ENCODE results near the gene XRCC2. TPM values are rescaled to one million over a fixed set of nuclear protein-coding genes. Genes with fewer than 3 reads are reported as not detected.
"Not testable (repeated sequence)": the region's sequence is repeated elsewhere in the genome, so short reads cannot be mapped to it uniquely, and the experiment has no call there.

Gene XRCC2
- polyA plus RNA-seq, 3 donors = 0.09 to 0.34 (median 0.12) TPM

GRCh38 chr7:152668975-152669374, 7.0 kb downstream of the XRCC2 start:
- no peak overlapping the region for H3K27ac ChIP-seq (ENCODE audit: low read depth, low read length)
- WGBS, 3 donors = 89 to 97% (median 97%) methylated on average over 1 of the region's 1 CpG

DNA sequence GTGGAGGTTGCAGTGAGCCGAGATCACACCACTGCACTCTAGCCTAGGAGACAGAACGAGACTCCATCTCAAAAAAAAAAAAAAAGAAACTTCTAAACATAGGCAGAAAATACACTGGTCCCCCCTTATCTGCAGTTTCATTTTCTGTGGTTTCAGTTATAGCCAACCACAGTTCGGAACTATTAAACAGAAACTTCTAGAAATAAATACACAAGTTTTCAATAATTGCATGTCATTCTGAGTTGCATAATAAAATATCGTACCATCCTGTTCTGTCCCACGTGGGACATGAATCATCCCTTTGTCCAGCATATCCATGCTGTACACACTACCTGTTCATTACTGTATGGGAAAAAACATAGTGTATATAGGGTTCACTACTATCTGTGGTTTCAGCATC, 8.0 kb downstream of the XRCC2 start:
- no peak overlapping the region for H3K27ac ChIP-seq (ENCODE audit: low read depth, low read length)
- WGBS, 3 donors = 68 to 89% (median 71%) methylated on average over 3 to 5 of the region's 5 CpGs

DNA sequence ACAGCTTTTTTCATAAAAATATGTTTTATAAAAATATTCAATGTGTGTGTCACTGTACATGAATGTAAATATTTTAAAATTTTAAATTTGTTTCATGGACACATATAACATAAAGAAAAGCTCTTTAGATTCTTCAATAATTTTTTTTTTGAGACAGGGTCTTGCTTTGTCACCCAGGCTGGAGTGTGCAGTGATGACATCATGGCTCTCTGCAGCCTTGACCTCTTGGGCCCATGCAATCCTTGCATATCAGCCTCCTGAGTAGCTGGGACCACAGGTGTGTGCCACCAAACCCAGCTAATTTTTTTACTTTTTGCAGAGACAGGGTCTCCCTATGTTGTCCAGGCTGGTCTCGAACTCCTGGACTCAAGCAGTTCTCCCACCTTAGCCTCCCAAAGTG, 9.9 kb downstream of the XRCC2 start:
- 95 to 98% (median 96%) methylated on average over 1 of the region's 1 CpG for WGBS, 3 donors
- no peak overlapping the region for H3K27ac ChIP-seq (ENCODE audit: low read depth, low read length)

DNA sequence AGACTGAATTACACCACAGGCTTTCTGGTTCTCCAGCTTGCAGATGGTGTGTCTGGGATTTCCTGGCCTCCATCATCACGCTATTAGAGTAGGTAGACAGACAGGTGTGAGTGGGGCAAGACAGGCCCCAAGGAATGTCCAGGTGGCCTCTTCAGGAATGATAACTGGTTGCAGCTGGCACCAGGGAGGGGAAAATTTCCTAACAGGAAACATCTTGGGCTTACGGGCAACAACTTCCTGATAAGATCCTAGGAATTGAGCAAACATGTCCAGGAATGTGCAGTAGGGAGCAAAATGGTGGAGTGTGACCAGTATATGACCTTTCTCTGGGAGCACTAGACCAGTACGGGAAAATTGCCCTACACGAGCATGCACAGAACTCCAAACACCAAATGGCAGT, 11.3 kb downstream of the XRCC2 start:
- 63 to 76% (median 70%) methylated on average over 4 of the region's 4 CpGs for WGBS, 3 donors
- no peak overlapping the region for H3K27ac ChIP-seq (ENCODE audit: low read depth, low read length)

GRCh38 chr7:152663931-152664330, 12.0 kb downstream of the XRCC2 start:
- H3K27ac ChIP-seq (ENCODE audit: low read depth, low read length) = no peak overlapping the region
- 64 to 87% (median 78%) methylated on average over 2 of the region's 2 CpGs for WGBS, 3 donors

- H3K27ac ChIP-seq (ENCODE audit: low read depth, low read length) = no peak overlapping the region
- 86 to 89% (median 88%) methylated on average over 11 of the region's 11 CpGs for WGBS, 3 donors
These were observed 12.7 kb downstream of the XRCC2 start for GRCh38 chr7:152663148-152663740.

- WGBS, 3 donors = 88 to 96% (median 95%) methylated on average over 1 of the region's 1 CpG
- no peak overlapping the region for H3K27ac ChIP-seq (ENCODE audit: low read depth, low read length)
These were observed 14.5 kb downstream of the XRCC2 start for GRCh38 chr7:152661479-152661878.

DNA sequence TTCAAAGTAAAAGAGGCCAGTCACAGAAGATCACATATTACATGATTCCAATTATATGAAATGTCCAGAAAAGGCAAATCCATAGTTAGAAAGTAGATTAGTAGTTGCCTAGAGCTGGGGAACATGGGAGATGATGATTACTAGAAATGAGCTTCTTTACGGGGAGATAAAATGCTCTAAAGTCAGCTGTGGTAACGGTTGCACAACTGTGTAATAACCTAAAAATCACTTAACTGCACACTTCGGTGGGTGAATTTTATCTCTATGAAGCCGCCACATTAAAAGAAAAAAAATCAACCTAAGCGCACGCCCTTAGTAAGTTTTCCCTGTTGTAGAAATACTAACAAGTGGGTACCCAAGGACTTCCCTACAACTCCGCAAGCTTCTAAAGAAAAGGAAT, 15.9 kb downstream of the XRCC2 start:
- WGBS, 3 donors = 92 to 95% (median 94%) methylated on average over 7 of the region's 7 CpGs

DNA sequence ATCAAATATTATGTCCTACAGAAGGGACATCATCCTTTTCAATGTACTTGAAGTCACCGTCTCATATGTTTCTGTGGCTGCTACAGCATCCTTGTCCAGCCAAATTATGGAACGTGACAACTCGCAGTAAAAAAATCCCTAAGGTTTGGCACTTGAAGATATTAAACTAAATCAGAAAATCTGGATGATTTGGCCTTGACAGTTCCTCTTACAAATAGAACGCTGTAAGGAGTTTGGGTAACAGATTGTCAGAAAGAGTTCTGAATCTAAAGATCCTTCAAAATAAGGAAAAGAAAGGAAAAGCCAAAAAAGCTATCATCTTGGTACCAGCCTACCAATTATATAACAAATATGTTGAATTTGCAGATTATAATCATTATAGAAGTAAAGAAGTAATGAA, 21.0 kb downstream of the XRCC2 start:
- WGBS, 3 donors = 90 to 94% (median 92%) methylated on average over 4 of the region's 4 CpGs
- no peak overlapping the region for H3K27ac ChIP-seq (ENCODE audit: low read depth, low read length)

More for the DNA sequence above, 15.9 kb downstream of the XRCC2 start:
- no peak overlapping the region for H3K27ac ChIP-seq (ENCODE audit: low read depth, low read length)

DNA sequence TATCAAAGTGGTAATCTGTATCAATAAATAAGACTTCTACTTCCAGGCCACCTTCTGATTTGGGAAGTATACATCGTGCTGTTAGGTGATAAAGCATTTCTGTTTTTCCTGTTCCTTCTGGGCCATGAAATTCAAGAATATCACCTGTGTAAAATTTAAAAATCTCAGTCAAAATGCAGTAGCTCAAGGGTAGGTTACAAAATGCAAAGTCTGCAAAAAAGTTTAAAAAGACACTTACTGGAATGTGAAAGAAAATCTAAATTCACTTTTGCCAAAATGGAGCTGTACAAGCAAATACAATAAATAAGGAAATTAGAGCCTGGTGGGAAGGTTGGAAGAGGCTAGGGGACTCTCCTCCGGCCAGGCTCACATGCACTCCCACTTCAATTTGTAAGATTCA, 26.7 kb downstream of the XRCC2 start:
- WGBS, 3 donors = 73 to 96% (median 76%) methylated on average over 2 of the region's 2 CpGs
- H3K27ac ChIP-seq (ENCODE audit: low read depth, low read length) = no peak overlapping the region

DNA sequence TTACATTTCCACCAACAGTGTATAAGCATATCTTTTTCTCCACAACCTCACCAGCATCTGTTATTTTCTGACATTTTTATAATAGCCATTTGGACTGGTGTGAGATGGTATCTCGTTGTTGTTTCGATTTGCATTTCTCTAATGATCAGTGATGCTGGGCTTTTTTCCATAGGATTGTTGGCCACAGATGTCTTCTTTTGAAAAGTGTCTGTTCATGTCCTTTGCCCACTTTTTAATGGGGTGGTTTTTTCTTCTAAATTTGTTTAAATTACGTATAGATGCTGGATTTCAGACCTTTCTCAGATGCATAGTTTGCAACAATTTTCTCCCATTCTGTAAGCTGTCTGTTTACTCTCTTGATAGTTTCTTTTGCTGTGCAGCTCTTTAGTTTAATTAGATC, 28.9 kb downstream of the XRCC2 start:
- 98 to 100% (median 100%) methylated on average over 3 of the region's 3 CpGs for WGBS, 3 donors
- H3K27ac ChIP-seq (ENCODE audit: low read depth, low read length) = no peak overlapping the region

DNA sequence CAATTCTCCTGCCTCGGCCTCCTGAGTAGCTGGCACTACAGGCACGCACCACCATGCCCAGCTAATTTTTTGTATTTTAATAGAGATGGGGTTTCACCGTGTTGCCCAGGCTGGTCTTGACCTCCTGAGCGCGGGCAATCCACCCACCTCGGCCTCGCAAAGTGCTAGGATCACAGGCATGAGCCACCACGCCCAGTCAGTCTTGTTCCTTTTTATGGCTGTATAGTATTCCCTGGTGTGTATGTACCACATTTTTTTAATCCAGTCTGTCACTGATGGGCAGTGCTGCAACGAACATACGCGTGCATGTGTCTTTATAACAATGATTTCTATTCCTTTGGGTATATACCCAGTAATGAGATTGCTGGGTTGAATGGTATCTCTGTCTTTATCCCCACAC, 29.4 kb downstream of the XRCC2 start:
- 94 to 99% (median 98%) methylated on average over 11 of the region's 11 CpGs for WGBS, 3 donors
- not testable (repeated sequence) for H3K27ac ChIP-seq (ENCODE audit: low read depth, low read length)

GRCh38 chr7:152643979-152644559, 31.9 kb downstream of the XRCC2 start:
- no peak overlapping the region for H3K27ac ChIP-seq (ENCODE audit: low read depth, low read length)
- WGBS, 3 donors = 90 to 92% (median 92%) methylated on average over 9 of the region's 9 CpGs

- 94 to 95% (median 94%) methylated on average over 6 of the region's 6 CpGs for WGBS, 3 donors
- H3K27ac ChIP-seq (ENCODE audit: low read depth, low read length) = no peak overlapping the region
These were observed 34.6 kb downstream of the XRCC2 start for GRCh38 chr7:152641384-152641783.

DNA sequence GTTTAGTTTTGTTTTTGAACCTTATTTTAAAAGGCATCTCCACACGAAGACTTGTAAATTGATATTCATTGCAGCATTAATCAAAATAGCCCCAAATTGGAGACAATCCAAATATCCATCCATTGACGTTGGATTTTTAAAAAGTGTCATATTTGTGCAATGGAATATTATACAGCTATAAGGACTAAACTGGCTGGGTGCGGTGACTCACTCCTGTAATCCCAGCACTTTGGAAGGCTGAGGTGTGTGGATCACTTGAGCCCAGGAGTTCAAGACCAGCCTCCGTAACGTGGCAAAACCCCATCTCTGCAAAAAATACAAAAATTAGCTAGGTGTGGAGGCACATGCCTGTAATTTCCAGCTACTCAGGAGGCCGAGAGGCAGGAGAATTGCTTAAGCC, 35.1 kb downstream of the XRCC2 start:
- WGBS, 3 donors = 77 to 82% (median 79%) methylated on average over 6 of the region's 6 CpGs
- H3K27ac ChIP-seq (ENCODE audit: low read depth, low read length) = no peak overlapping the region

DNA sequence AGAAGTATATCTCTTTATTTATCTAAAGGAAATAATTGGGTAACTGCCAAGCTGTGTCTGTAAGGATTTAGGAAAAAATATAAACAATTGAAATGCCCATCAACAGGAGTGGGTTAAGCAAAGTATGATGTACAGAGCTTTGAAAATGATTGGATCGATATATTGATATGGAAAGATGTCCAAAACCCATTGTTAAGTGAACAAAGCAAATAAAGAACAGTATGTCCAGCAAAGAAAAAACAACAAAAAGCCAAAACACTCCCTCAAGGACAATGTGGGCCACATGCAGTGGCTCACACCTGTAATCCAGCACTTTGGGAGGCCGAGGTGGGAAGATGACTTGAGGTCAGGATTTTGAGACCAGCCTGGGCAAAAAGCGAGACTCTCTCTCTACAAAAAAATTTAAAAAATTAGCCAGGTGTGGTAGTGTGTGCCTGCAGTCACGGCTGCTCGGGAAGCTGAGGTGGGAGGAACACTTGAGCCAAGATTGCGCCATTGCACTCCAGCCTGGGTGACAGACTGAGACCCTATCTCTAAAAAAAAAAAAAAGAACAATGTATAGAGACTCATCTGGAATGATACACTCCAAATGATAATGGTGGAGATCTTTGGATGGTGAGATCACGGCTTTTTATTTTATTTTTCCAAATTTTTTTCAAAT, 37.9 kb downstream of the XRCC2 start:
- WGBS, 3 donors = 83 to 86% (median 85%) methylated on average over 7 of the region's 7 CpGs

GRCh38 chr7:152637161-152637560, 38.8 kb downstream of the XRCC2 start:
- 72 to 76% (median 75%) methylated on average over 1 of the region's 1 CpG for WGBS, 3 donors
- no peak overlapping the region for H3K27ac ChIP-seq (ENCODE audit: low read depth, low read length)

More for the DNA sequence above, 37.9 kb downstream of the XRCC2 start:
- H3K27ac ChIP-seq (ENCODE audit: low read depth, low read length) = no peak overlapping the region

- H3K27ac ChIP-seq (ENCODE audit: low read depth, low read length) = no peak overlapping the region
- WGBS, 3 donors = 63 to 72% (median 70%) methylated on average over 6 of the region's 6 CpGs
These were observed 39.5 kb downstream of the XRCC2 start for GRCh38 chr7:152636441-152636840.

GRCh38 chr7:152633504-152633903, 42.4 kb downstream of the XRCC2 start:
- no peak overlapping the region for H3K27ac ChIP-seq (ENCODE audit: low read depth, low read length)
- 70 to 79% (median 77%) methylated on average over 8 of the region's 8 CpGs for WGBS, 3 donors

DNA sequence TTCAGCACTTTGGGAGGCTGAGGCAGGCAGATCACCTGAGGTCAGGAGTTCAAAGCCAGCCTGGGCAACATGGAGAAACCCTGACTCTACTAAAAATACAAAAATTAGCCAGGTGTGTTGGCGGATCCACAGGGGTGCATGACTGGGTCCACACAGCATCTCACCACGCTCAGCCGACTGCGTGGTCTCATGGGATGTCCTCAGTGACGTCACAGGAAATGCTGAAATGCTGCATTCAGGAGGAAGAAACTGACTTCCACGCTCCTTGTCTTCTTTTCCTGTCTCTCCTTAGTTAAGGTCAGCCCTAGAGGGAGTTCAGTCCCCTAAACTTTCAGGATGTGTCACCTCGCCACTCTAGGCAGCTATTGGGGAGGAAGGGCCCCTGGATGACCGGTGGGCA, 42.9 kb downstream of the XRCC2 start:
- 64 to 80% (median 75%) methylated on average over 8 of the region's 8 CpGs for WGBS, 3 donors
- no peak overlapping the region for H3K27ac ChIP-seq (ENCODE audit: low read depth, low read length)

All from adipose tissue (tissue), 3 donors.